PC-3 (cell line): ENCODE measurements around the gene TTC22.

ENCODE experiments used
- CTCF ChIP-seq: fragments of 300-600 bp; sonication (generic); conservative IDR thresholded peaks from 2 replicates; pipeline ENCODE4 v1.5.1; 2017; ENCODE audit warnings: antibody characterized with exemption, low read depth, mild to moderate bottlenecking, low read length
- EZH2 ChIP-seq: fragments of 300-600 bp; sonication (generic); IDR thresholded peaks from one replicate; pipeline ENCODE4 v1.6.1; 2017; ENCODE audit warnings: antibody characterized with exemption, mild to moderate bottlenecking, low read length; ENCODE audit not compliant: unreplicated experiment

GRCh38 chr1:54792686-54793282, 8.3 kb downstream of the TTC22 start:
- TF ChIP-seq CTCF (no peak), EZH2 (no peak)
